Measurements from ENCODE around the gene CD14. TPM values are rescaled to one million over a fixed set of nuclear protein-coding genes. Genes with fewer than 3 reads are reported as not detected.
"Not testable (repeated sequence)": the region's sequence is repeated elsewhere in the genome, so short reads cannot be mapped to it uniquely, and the experiment has no call there.

Gene CD14
- total RNA-seq, 1 experiment from 2014 or later, result 0.13 TPM

GRCh38 chr5:140623061-140623460, 9.9 kb downstream of the CD14 start:
- H2BK20ac ChIP-seq (ENCODE audit: low read depth, low read length, poor library complexity, severe bottlenecking); H3K14ac ChIP-seq (ENCODE audit: insufficient read depth, low read length); H3K23ac ChIP-seq (ENCODE audit: insufficient read length, low read depth, low read length); H2BK5ac ChIP-seq (ENCODE audit: insufficient read length, low read length); H4K20me1 ChIP-seq (ENCODE audit: control insufficient read depth, insufficient read depth, insufficient read length); H3K4ac ChIP-seq (ENCODE audit: low read depth, low read length); H3K27ac ChIP-seq (ENCODE audit: insufficient read length, low read depth, low read length); H3K56ac ChIP-seq (ENCODE audit: insufficient read length, low read depth, low read length); H2AFZ ChIP-seq (ENCODE audit: low read length); H3K4me2 ChIP-seq (ENCODE audit: insufficient read depth, insufficient read length, low read length); H4K91ac ChIP-seq (ENCODE audit: insufficient read length, low read depth, low read length); DNase-seq; H4K8ac ChIP-seq (replicated peaks; ENCODE audit: insufficient read length, low read depth, low read length); H3K23me2 ChIP-seq (ENCODE audit: insufficient read length, low read depth, low read length, poor library complexity, severe bottlenecking); H3K4me1 Mint-ChIP-seq; H3K9ac ChIP-seq (ENCODE audit: extremely low read depth, insufficient read length, low read length); H2BK12ac ChIP-seq (ENCODE audit: insufficient read length, low read depth, low read length); H3K4me1 ChIP-seq (ENCODE audit: insufficient read depth, low read length); H4K5ac ChIP-seq (ENCODE audit: insufficient read length, low read depth, low read length); H3K27me3 ChIP-seq (ENCODE audit: insufficient read depth, low read length); H3K27ac Mint-ChIP-seq; H3T11ph ChIP-seq (ENCODE audit: low read length); H3K79me2 ChIP-seq (ENCODE audit: insufficient read depth, low read length); H3K18ac ChIP-seq (ENCODE audit: insufficient read length, low read depth, low read length); H3K79me1 ChIP-seq (ENCODE audit: insufficient read depth, low read depth, low read length, poor library complexity, severe bottlenecking); H3K4me3 Mint-ChIP-seq; H2AK5ac ChIP-seq (ENCODE audit: insufficient read length, low read length); H2BK15ac ChIP-seq (ENCODE audit: low read depth, low read length); H2BK120ac ChIP-seq (ENCODE audit: low read depth, low read length, poor library complexity, severe bottlenecking): not testable (repeated sequence)
- peaks cover 65 to 71% of the 10 kb centered on the region in 2 experiments for H3K9me3 Mint-ChIP-seq
- H3K9me3 ChIP-seq (ENCODE audit: control insufficient read depth, low read depth, low read length), result peaks cover 10% of the 10 kb centered on the region
- H3K27me3 Mint-ChIP-seq (ENCODE audit: low read depth), result peaks cover 28% of the 10 kb centered on the region
- H3K36me3 Mint-ChIP-seq (ENCODE audit: insufficient read depth in 1 of 3, low read depth in 3 of 3), result peaks cover 2 to 12% (median 5%) of the 10 kb centered on the region in 3 experiments; a peak in 6 of 7 replicates

Measured in H9 (cell line).